ENCODE results near the gene PYGB. TPM values are rescaled to one million over a fixed set of nuclear protein-coding genes. Genes with fewer than 3 reads are reported as not detected.
A peak's percentile ranks its signal among the peaks of the same experiment; 100 is the strongest.

The PYGB gene
- total RNA-seq, 3 donors from 2014 or later: 247 to 252 (median 247) TPM

GRCh38 chr20:25319241-25320034 is 71.6 kb downstream of the PYGB start:
- ATAC-seq: peak; percentile 5
- no peaks in the 10 kb centered on the region for H3K9me3 ChIP-seq
- no peak overlapping the region for H3K4me3 ChIP-seq
- H3K36me3 ChIP-seq (ENCODE audit: low read depth): no peaks in the 10 kb centered on the region
- intact Hi-C loops (cut with DNase I, micrococcal nuclease): no loop called here
- peak in 2 of 3 donors; percentile 2 to 43 for DNase-seq
- peaks cover 7% of the 10 kb centered on the region for H3K4me1 ChIP-seq (ENCODE audit: low read depth)
- no peak for TF ChIP-seq CTCF (IDR thresholded peaks at IDR 0.05)

- Histone ChIP-seq H3K4me1 (ENCODE audit: low read depth) (peaks cover 7% of the 10 kb centered on the region), H3K9me3 (no peaks in the 10 kb centered on the region), H3K36me3 (ENCODE audit: low read depth) (no peaks in the 10 kb centered on the region), H3K4me3 (no peak overlapping the region)
- no peak for TF ChIP-seq CTCF (IDR thresholded peaks at IDR 0.05)
- peak in 2 of 3 donors; percentile 8 to 29 for DNase-seq
- intact Hi-C loops (cut with DNase I, micrococcal nuclease): no loop called here
- no peak for ATAC-seq
These were observed 72.3 kb downstream of the PYGB start for GRCh38 chr20:25320035-25320800.

GRCh38 chr20:25321262-25321831 is 73.5 kb downstream of the PYGB start:
- ATAC-seq (no peak), DNase-seq (peak in 1 of 3 donors; percentile 20)
- no peak for TF ChIP-seq CTCF (IDR thresholded peaks at IDR 0.05)
- Histone ChIP-seq H3K9me3 (no peaks in the 10 kb centered on the region), H3K4me3 (no peak overlapping the region), H3K36me3 (ENCODE audit: low read depth) (no peaks in the 10 kb centered on the region), H3K4me1 (ENCODE audit: low read depth) (peaks cover 7% of the 10 kb centered on the region)
- intact Hi-C loops (cut with DNase I, micrococcal nuclease): no loop called here

GRCh38 chr20:25321991-25322390 is 74.1 kb downstream of the PYGB start:
- ATAC-seq: no peak
- H3K4me3 ChIP-seq: no peak overlapping the region
- DNase-seq: no peak
- no peak for TF ChIP-seq CTCF (IDR thresholded peaks at IDR 0.05)
- no peaks in the 10 kb centered on the region for H3K9me3 ChIP-seq
- intact Hi-C loops (cut with DNase I, micrococcal nuclease): no loop called here
- peaks cover 7% of the 10 kb centered on the region for H3K4me1 ChIP-seq (ENCODE audit: low read depth)
- no peaks in the 10 kb centered on the region for H3K36me3 ChIP-seq (ENCODE audit: low read depth)

GRCh38 chr20:25323496-25324246 is 75.8 kb downstream of the PYGB start:
- ATAC-seq (peak; percentile 72), DNase-seq (peak in 1 of 3 donors; percentile 31)
- intact Hi-C loops (cut with DNase I, micrococcal nuclease): no loop called here
- Histone ChIP-seq H3K4me1 (ENCODE audit: low read depth) (peaks cover 7% of the 10 kb centered on the region), H3K36me3 (ENCODE audit: low read depth) (no peaks in the 10 kb centered on the region), H3K4me3 (no peak overlapping the region), H3K9me3 (no peaks in the 10 kb centered on the region)
- no peak for TF ChIP-seq CTCF (IDR thresholded peaks at IDR 0.05)
